SU-DHL-6 (cell line): Measurements from ENCODE around the gene AGTRAP.

ENCODE experiments used
- H2AFZ ChIP-seq: fragments of 200-600 bp; sonication (generic); 2 replicates; pipeline ENCODE4 v1.6.1; 2014; ENCODE audit warnings: low read depth, mild to moderate bottlenecking, moderate library complexity, mixed read lengths, antibody characterized with exemption, low read length; ENCODE audit not compliant: severe bottlenecking
- H3F3A ChIP-seq: fragments of 200-600 bp; shearing (Covaris generic); 2 replicates; pipeline ENCODE4 v1.6.0; 2016; ENCODE audit warnings: antibody characterized with exemption, mild to moderate bottlenecking; ENCODE audit not compliant: insufficient read depth
- H3K27ac ChIP-seq: fragments of 200-600 bp; sonication (generic); 2 replicates; pipeline ENCODE4 v1.5.1; 2016; ENCODE audit warnings: low read depth, mild to moderate bottlenecking, low read length, moderate library complexity, mixed read lengths
- H3K27me3 ChIP-seq: fragments of 200-600 bp; sonication (generic), shearing (Covaris generic); 2 replicates; pipeline ENCODE4 v1.6.0; 2014; ENCODE audit warnings: mild to moderate bottlenecking, low read length
- H3K36me3 ChIP-seq: fragments of 200-600 bp; sonication (generic); 2 replicates; pipeline ENCODE4 v1.6.1; 2014; ENCODE audit warnings: mild to moderate bottlenecking, low read length, mixed read lengths
- H3K4me2 ChIP-seq: fragments of 300-600, 200-600 bp; shearing (Covaris generic), sonication (generic); 2 replicates; pipeline ENCODE4 v1.6.0; 2014; ENCODE audit warnings: low read length, low read depth, mild to moderate bottlenecking; ENCODE audit not compliant: poor library complexity, severe bottlenecking
- H3K4me3 ChIP-seq: fragments of 200-600 bp; sonication (generic); 2 replicates; pipeline ENCODE4 v1.5.1; 2014; ENCODE audit warnings: antibody characterized with exemption, low read length, mild to moderate bottlenecking, mixed read lengths; ENCODE audit not compliant: insufficient read depth, poor library complexity, severe bottlenecking
- H3K79me2 ChIP-seq: fragments of 200-600 bp; sonication (generic); 2 replicates; pipeline ENCODE4 v1.6.1; 2014; ENCODE audit warnings: mild to moderate bottlenecking, low read length, moderate library complexity; ENCODE audit not compliant: insufficient read depth
- H3K9ac ChIP-seq: fragments of 200-600 bp; sonication (generic); 2 replicates; pipeline ENCODE4 v1.7.0; 2014; ENCODE audit warnings: mild to moderate bottlenecking, low read length
- H3K9me2 ChIP-seq: fragments of 200-600 bp; sonication (generic); replicated peaks from 2 replicates; pipeline ENCODE4 v1.6.1; 2014; ENCODE audit warnings: low read length; ENCODE audit not compliant: insufficient read depth
- H3K9me3 ChIP-seq: fragments of 200-600 bp; sonication (generic); 2 replicates; pipeline ENCODE4 v1.6.1; 2014; ENCODE audit warnings: low read length, mixed read lengths; ENCODE audit not compliant: insufficient read depth
- H4K20me1 ChIP-seq: fragments of 200-600 bp; sonication (generic); 2 replicates; pipeline ENCODE4 v1.6.1; 2014; ENCODE audit warnings: low read depth, mild to moderate bottlenecking, antibody characterized with exemption, low read length, moderate library complexity, mixed read lengths
- CTCF ChIP-seq: fragments of 200-600 bp; sonication (generic); IDR thresholded peaks from one replicate; pipeline ENCODE4 v1.5.1; 2017; ENCODE audit warnings: antibody characterized with exemption, mild to moderate bottlenecking, low read length, moderate library complexity; ENCODE audit not compliant: insufficient read depth, poor library complexity, severe bottlenecking
- EZH2phosphoT487 ChIP-seq: fragments of 200-600 bp; sonication (generic), shearing (Covaris generic); conservative IDR thresholded peaks from 2 replicates; pipeline ENCODE4 v1.6.1; 2018; ENCODE audit warnings: mild to moderate bottlenecking, antibody characterized with exemption, low read length, moderate library complexity, mixed read lengths

The AGTRAP gene

GRCh38 chr1:11697893-11698210 is 38.1 kb upstream of the AGTRAP start:
- Histone ChIP-seq H3K9me3 (no peaks in the 10 kb centered on the region), H3K9me2 (no peaks in the 10 kb centered on the region), H3K9ac (no peak overlapping the region), H3K36me3 (no peaks in the 10 kb centered on the region), H3K27me3 (no peaks in the 10 kb centered on the region), H3K79me2 (no peaks in the 10 kb centered on the region), H3F3A (no peaks in the 10 kb centered on the region), H3K4me3 (no peak overlapping the region), H4K20me1 (no peaks in the 10 kb centered on the region), H3K27ac (no peak overlapping the region), H3K4me2 (no peak overlapping the region), H2AFZ (no peak overlapping the region)
- TF ChIP-seq EZH2phosphoT487: no peak

- H2AFZ ChIP-seq: no peak overlapping the region
- H3K9me2 ChIP-seq: no peaks in the 10 kb centered on the region
- H3K27me3 ChIP-seq: no peaks in the 10 kb centered on the region
- H3K9ac ChIP-seq: no peak overlapping the region
- no peaks in the 10 kb centered on the region for H3K36me3 ChIP-seq
- no peaks in the 10 kb centered on the region for H3K9me3 ChIP-seq
- TF ChIP-seq CTCF: no peak
- no peak for TF ChIP-seq EZH2phosphoT487
- no peak overlapping the region for H3K4me2 ChIP-seq
- no peaks in the 10 kb centered on the region for H4K20me1 ChIP-seq
- no peak overlapping the region for H3K4me3 ChIP-seq
- no peaks in the 10 kb centered on the region for H3K79me2 ChIP-seq
- no peaks in the 10 kb centered on the region for H3F3A ChIP-seq
- no peak overlapping the region for H3K27ac ChIP-seq
Observed at GRCh38 chr1:11700601-11701467, 35.1 kb upstream of the AGTRAP start.

DNA sequence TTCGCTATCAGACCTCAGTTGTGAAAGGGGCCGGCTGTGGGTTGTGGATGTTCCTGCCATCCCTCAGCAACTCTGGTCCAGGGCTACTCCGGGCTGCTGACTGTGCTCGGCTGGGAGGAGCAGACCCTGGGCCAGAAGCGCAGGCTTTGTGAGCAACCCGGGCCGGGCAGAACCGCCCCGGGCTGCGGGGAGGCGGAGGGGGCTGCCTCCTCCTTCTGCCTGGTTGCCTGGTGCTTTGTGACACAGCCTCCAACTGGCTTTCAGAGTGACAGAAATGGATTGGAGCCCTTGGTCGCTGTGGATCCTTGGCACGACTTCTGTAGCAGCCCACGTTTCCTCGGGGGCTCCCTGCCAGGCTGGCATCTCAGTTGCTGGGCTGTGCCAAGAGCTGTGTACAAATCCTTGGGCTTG is 34.4 kb upstream of the AGTRAP start:
- no peak for TF ChIP-seq CTCF
- no peak for TF ChIP-seq EZH2phosphoT487
- Histone ChIP-seq H3K79me2 (no peaks in the 10 kb centered on the region), H2AFZ (no peak overlapping the region), H3K4me3 (no peak overlapping the region), H3K27ac (no peak overlapping the region), H3K9ac (no peak overlapping the region), H3K4me2 (no peak overlapping the region), H3F3A (no peaks in the 10 kb centered on the region), H4K20me1 (no peaks in the 10 kb centered on the region), H3K36me3 (no peaks in the 10 kb centered on the region), H3K9me3 (no peaks in the 10 kb centered on the region), H3K27me3 (no peaks in the 10 kb centered on the region), H3K9me2 (no peaks in the 10 kb centered on the region)

DNA sequence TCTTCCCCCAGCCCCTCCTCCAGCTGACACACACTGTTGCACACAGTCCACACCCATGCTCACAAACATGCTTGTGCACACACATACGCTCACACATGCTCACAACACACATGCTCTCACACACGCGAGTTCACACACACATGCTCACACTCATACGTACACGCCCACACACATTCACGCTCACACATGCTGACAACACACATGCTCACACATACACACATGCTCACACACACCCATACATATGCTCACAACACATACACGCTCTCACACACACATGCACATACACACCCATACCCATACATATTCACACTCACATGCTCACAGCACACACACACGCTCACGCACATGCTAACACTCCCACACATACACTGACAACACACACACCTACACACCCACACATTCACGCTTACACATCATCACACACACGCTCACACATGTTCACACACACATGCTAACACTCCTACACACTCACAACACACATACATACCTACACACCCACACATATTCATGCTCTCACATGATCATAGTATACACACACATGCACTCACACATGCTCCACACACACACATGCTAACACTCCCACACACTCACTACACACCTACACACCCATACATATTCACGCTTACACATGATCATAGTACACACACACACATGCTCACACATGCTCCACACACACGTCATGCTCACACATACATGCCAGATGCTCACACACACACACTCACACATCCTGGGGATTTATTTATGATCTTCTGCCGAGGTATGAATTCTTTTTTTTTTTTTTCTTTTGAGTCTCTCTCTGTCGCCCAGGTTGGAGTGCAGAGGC is 33.7 kb upstream of the AGTRAP start:
- Histone ChIP-seq H3K36me3 (no peaks in the 10 kb centered on the region), H3F3A (no peaks in the 10 kb centered on the region), H2AFZ (no peak overlapping the region), H3K27me3 (no peaks in the 10 kb centered on the region), H3K4me2 (no peak overlapping the region), H4K20me1 (no peaks in the 10 kb centered on the region), H3K9ac (no peak overlapping the region), H3K9me3 (no peaks in the 10 kb centered on the region), H3K79me2 (no peaks in the 10 kb centered on the region), H3K4me3 (no peak overlapping the region), H3K9me2 (no peaks in the 10 kb centered on the region), H3K27ac (no peak overlapping the region)
- no peak for TF ChIP-seq EZH2phosphoT487
- no peak for TF ChIP-seq CTCF
